IMR-90 (cell line): ENCODE results near the gene TBC1D1. TPM values are rescaled to one million over a fixed set of nuclear protein-coding genes. Genes with fewer than 3 reads are reported as not detected.

Experiments
- ATAC-seq: fragments of 200-7000 bp; cut with Tn5 transposase; 2 replicates; pipeline ENCODE4 v1.9.1; 2020; ENCODE audit warnings: low read depth, mild to moderate bottlenecking, moderate library complexity
- BruUV-seq: library from RNA; stranded (reverse); fragments of 400-500 nt; replicated peaks from 2 replicates; lab custom pipeline; 2021; lab: Mats Ljungman, UMichigan
- CTCF ChIA-PET: fragments of 300-600 bp; formaldehyde crosslinking; extraction: SDS; loops from one replicate; lab custom pipeline; 2021; ENCODE audit warnings: antibody characterized with exemption; lab: Yijun Ruan, JAX
- POLR2A ChIA-PET: fragments of 300-600 bp; sonication (Branson Sonifier 250); formaldehyde crosslinking; loops from one replicate; lab custom pipeline; 2022; ENCODE audit warnings: antibody characterized with exemption; ENCODE audit not compliant: unreplicated experiment; lab: Charles Lee
- DNase-seq: peaks from one replicate; pipeline ENCODE4 v3.0.0; 2013
- H2AFZ ChIP-seq: replicated peaks from 2 replicates; pipeline ENCODE3; 2013; ENCODE audit warnings: low read length, mild to moderate bottlenecking; ENCODE audit not compliant: poor library complexity
- H2AK5ac ChIP-seq: 2 replicates; pipeline ENCODE4 v1.6.1; 2013; ENCODE audit warnings: low read depth, low read length, inconsistent platforms
- H2AK9ac ChIP-seq: replicated peaks from 2 replicates; pipeline ENCODE3; 2013; ENCODE audit warnings: mild to moderate bottlenecking, low read depth, low read length, moderate library complexity; ENCODE audit not compliant: poor library complexity
- H2BK120ac ChIP-seq: 2 replicates; pipeline ENCODE4 v1.6.1; 2013; ENCODE audit warnings: low read depth, low read length, inconsistent platforms
- H2BK15ac ChIP-seq: 3 replicates; pipeline ENCODE4 v1.6.1; 2013; ENCODE audit warnings: low read depth, low read length, inconsistent platforms
- H2BK20ac ChIP-seq: 2 replicates; pipeline ENCODE4 v1.6.1; 2013; ENCODE audit warnings: low read depth, mild to moderate bottlenecking, inconsistent platforms, low read length, moderate library complexity
- H2BK5ac ChIP-seq: 2 replicates; pipeline ENCODE4 v1.6.1; 2013; ENCODE audit warnings: mild to moderate bottlenecking, low read depth, low read length, inconsistent platforms; ENCODE audit not compliant: poor library complexity, severe bottlenecking
- H3K14ac ChIP-seq: replicated peaks from 2 replicates; pipeline ENCODE4 v1.6.1; 2013; ENCODE audit warnings: low read depth, low read length, inconsistent platforms
- H3K18ac ChIP-seq: 2 replicates; pipeline ENCODE4 v1.6.1; 2013; ENCODE audit warnings: low read depth, low read length, control low read depth
- H3K23ac ChIP-seq: 2 replicates; pipeline ENCODE4 v1.6.1; 2013; ENCODE audit warnings: low read depth, low read length, inconsistent platforms
- H3K27ac ChIP-seq: 2 replicates; pipeline ENCODE4 v1.5.1; 2013; ENCODE audit warnings: mild to moderate bottlenecking, control low read depth, low read length; ENCODE audit not compliant: insufficient read depth
- H3K27me3 ChIP-seq: 2 replicates; pipeline ENCODE4 v1.6.1; 2013; ENCODE audit warnings: low read length; ENCODE audit not compliant: control insufficient read depth, insufficient read depth
- H3K36me3 ChIP-seq: 2 replicates; pipeline ENCODE4 v1.6.1; 2013; ENCODE audit warnings: low read length, mixed read lengths; ENCODE audit not compliant: control insufficient read depth, insufficient read depth
- H3K4ac ChIP-seq: 2 replicates; pipeline ENCODE4 v1.6.1; 2013; ENCODE audit warnings: low read depth, low read length, inconsistent platforms
- H3K4me1 ChIP-seq: 2 replicates; pipeline ENCODE4 v1.6.1; 2013; ENCODE audit warnings: low read length, mixed read lengths; ENCODE audit not compliant: control insufficient read depth, insufficient read depth
- H3K4me2 ChIP-seq: 2 replicates; pipeline ENCODE4 v1.6.1; 2013; ENCODE audit warnings: low read depth, mild to moderate bottlenecking, control low read depth, low read length, moderate library complexity
- H3K4me3 ChIP-seq: 2 replicates; pipeline ENCODE4 v1.5.1; 2013; ENCODE audit warnings: low read depth, mild to moderate bottlenecking, control low read depth, low read length, moderate library complexity; ENCODE audit not compliant: insufficient read depth
- H3K56ac ChIP-seq: 2 replicates; pipeline ENCODE4 v1.6.1; 2013; ENCODE audit warnings: low read length, inconsistent platforms; ENCODE audit not compliant: insufficient read depth; ENCODE audit errors: extremely low read depth
- H3K79me1 ChIP-seq, 2 experiments: 2 replicates each; pipeline ENCODE4 v1.6.1; 2013; ENCODE audit warnings: low read length in 2 of 2, inconsistent platforms in 1 of 2, low read depth in 1 of 2
- H3K9ac ChIP-seq: 2 replicates; pipeline ENCODE4 v1.6.1; 2013; ENCODE audit warnings: low read depth, low read length, control low read depth
- H3K9me1 ChIP-seq: 2 replicates; pipeline ENCODE4 v1.6.1; 2013; ENCODE audit warnings: low read length, inconsistent platforms; ENCODE audit not compliant: insufficient read depth
- H3K9me3 ChIP-seq: 2 replicates; pipeline ENCODE4 v1.6.1; 2013; ENCODE audit warnings: low read length; ENCODE audit not compliant: control insufficient read depth, insufficient read depth
- H4K20me1 ChIP-seq: 2 replicates; pipeline ENCODE4 v1.6.1; 2013; ENCODE audit warnings: low read length, inconsistent platforms; ENCODE audit not compliant: insufficient read depth
- H4K5ac ChIP-seq: 2 replicates; pipeline ENCODE4 v1.6.1; 2013; ENCODE audit warnings: mild to moderate bottlenecking, low read depth, low read length, control low read depth
- H4K8ac ChIP-seq, 2 experiments: 2 replicates each; pipeline ENCODE4 v1.6.1; 2013; ENCODE audit warnings: low read depth in 2 of 2, low read length in 2 of 2, control low read depth in 1 of 2, inconsistent platforms in 1 of 2
- H4K91ac ChIP-seq: 2 replicates; pipeline ENCODE4 v1.6.1; 2013; ENCODE audit warnings: low read depth, low read length, inconsistent platforms; ENCODE audit not compliant: insufficient read depth
- CEBPB ChIP-seq: IDR thresholded peaks from 2 replicates; pipeline ENCODE4 v1.6.1; 2012; ENCODE audit warnings: low read depth, low read length, improper control_type of control experiment
- SMC3 ChIP-seq: fragments of 150-350 bp; IDR thresholded peaks from 2 replicates; pipeline ENCODE4 v1.6.1; 2016; ENCODE audit warnings: low read depth, mild to moderate bottlenecking, antibody characterized with exemption, low read length, moderate library complexity
- WGBS, 2 experiments: methylation state at CpG; one replicate each; pipeline versions ENCODE4 v1.1.5 to v1.1.7; 2013; ENCODE audit warnings: missing lambda C conversion rate in 2 of 2; ENCODE audit not compliant: insufficient read length in 1 of 2; ENCODE audit errors: extremely low coverage in 2 of 2; 5-methylcytosine and 5-hydroxymethylcytosine counted together
- dilution Hi-C: fragments of 300-500 bp; cut with HindIII; formaldehyde crosslinking; loops from one replicate; pipeline ENCODE4 v1.14.3; 2018; ENCODE audit warnings: low sequenced_read_pairs; ENCODE audit not compliant: unreplicated experiment
- in situ Hi-C: fragments of 300-500 bp; cut with MboI; formaldehyde crosslinking; loops from 3 replicates; pipeline ENCODE4 v1.14.3; 2019; ENCODE audit warnings: low sequenced_read_pairs, inconsistent platforms, mixed read lengths
- intact Hi-C: fragments of 100-400 bp; cut with micrococcal nuclease; formaldehyde crosslinking; loops from 2 replicates; pipeline ENCODE4 v1.10.0; 2022
- polyA plus RNA-seq, 3 experiments: library from polyadenylated mRNA; depleted of rRNA; stranded (reverse); fragments of >200 nt; gene quantifications; 2 replicates each; pipeline ENCODE4 v1.2.3, GENCODE V29; 2012; ENCODE audit warnings: low replicate concordance in 1 of 3
- total RNA-seq: library from RNA; depleted of rRNA; stranded (reverse); fragments of >200 nt; gene quantifications from 2 replicates; pipeline ENCODE4 v1.2.3, GENCODE V29; 2012

The TBC1D1 gene
- total and polyA plus RNA-seq, 2 of the 4 experiments (the other 2 are of a cell fraction) = 42.4 to 104 TPM

DNA sequence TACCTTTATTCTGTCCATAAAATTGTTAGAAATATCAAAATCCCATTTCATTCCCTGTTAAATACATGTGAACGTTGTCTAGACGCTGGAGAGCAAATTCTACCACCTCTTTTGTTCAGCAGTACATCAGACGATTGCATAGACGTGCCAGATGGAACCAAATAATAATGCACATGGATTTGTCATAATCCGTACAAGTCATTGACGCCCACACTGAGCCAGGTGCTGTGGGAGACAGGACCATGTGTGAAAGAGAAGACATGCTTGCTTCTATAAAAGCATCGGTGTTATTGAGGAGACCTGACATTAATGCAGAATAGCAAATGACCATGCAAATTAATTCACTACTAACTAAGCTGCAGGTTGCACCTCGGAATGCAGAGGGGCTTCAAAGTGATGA, 244.3 kb downstream of the TBC1D1 start:
- Histone ChIP-seq H3K56ac (no peak overlapping the region), H2AK5ac (no peak overlapping the region), H3K36me3 (peaks cover 7% of the 10 kb centered on the region; the same call in 1 of the 2 replicates), H2AK9ac (no peak overlapping the region), H3K9ac (no peak overlapping the region), H3K4me3 (no peak overlapping the region), H3K4me2 (no peak overlapping the region), H3K79me1 (0 out of 4 replicates have a peak, but pooled peaks cover 0 to 3% of the 10 kb centered on the region in 2 experiments), H2BK20ac (no peak overlapping the region), H3K4me1 (peaks cover 7% of the 10 kb centered on the region), H2BK5ac (no peak overlapping the region), H3K27me3 (no peaks in the 10 kb centered on the region), H2BK15ac (no peak overlapping the region), H3K27ac (no peak overlapping the region), H4K20me1 (no peaks in the 10 kb centered on the region), H3K9me1 (peaks cover 9% of the 10 kb centered on the region), H4K91ac (no peak overlapping the region), H4K8ac (no peak overlapping the region), H2BK120ac (no peak overlapping the region), H4K5ac (no peak overlapping the region), H3K14ac (no peak overlapping the region), H3K9me3 (no peaks in the 10 kb centered on the region), H3K23ac (no peak overlapping the region), H3K4ac (no peak overlapping the region), H2AFZ (no peak overlapping the region), H3K18ac (no peak overlapping the region)
- no TSS peak for BruUV-seq
- intact Hi-C loops (no loop called here), dilution Hi-C loops (no loop called here), in situ Hi-C loops (no loop called here)
- DNase-seq (no peak), ATAC-seq (no peak)
- POLR2A ChIA-PET = no interaction called here
- WGBS, 2 experiments = 80% methylated on average over 1 of the region's 8 CpGs; no CpG with 5 or more reads in 1 of the 2 experiments
- CTCF ChIA-PET = interaction anchor here (0.5 kb wide), 1 partner anchor 1010 kb away, joined by 6 read pairs; no protein-coding TSS in a partner anchor
- TF ChIP-seq SMC3 (no peak), CEBPB (no peak)
